ENCODE measurements around the gene UGT1A6. TPM values are rescaled to one million over a fixed set of nuclear protein-coding genes. Genes with fewer than 3 reads are reported as not detected.

UGT1A6 gene
- total RNA-seq, 2 donors from 2014 or later = not detected

DNA sequence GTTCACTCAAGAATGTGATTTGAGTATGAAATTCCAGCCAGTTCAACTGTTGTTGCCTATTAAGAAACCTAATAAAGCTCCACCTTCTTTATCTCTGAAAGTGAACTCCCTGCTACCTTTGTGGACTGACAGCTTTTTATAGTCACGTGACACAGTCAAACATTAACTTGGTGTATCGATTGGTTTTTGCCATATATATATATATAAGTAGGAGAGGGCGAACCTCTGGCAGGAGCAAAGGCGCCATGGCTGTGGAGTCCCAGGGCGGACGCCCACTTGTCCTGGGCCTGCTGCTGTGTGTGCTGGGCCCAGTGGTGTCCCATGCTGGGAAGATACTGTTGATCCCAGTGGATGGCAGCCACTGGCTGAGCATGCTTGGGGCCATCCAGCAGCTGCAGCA lies 67.4 kb downstream of the UGT1A6 start, which contains the start of gene UGT1A1:
UGT1A1 (plus strand) TSS at position 228 of the 400 bp plus-strand sequence; CDS start at position 246, 18 bp downstream.
- Mint-ChIP-seq H3K36me3 (ENCODE audit: low read depth) (no peaks in the 10 kb centered on the region), H3K27ac (no peak within 1 kb of the TSS), H3K27me3 (peaks cover 20% of the 10 kb centered on the region), H3K9me3 (no peaks in the 10 kb centered on the region), H3K4me1 (peaks cover 5% of the 10 kb centered on the region), H3K4me3 (no peak within 1 kb of the TSS)
- ATAC-seq (replicated peaks) = no peak

DNA sequence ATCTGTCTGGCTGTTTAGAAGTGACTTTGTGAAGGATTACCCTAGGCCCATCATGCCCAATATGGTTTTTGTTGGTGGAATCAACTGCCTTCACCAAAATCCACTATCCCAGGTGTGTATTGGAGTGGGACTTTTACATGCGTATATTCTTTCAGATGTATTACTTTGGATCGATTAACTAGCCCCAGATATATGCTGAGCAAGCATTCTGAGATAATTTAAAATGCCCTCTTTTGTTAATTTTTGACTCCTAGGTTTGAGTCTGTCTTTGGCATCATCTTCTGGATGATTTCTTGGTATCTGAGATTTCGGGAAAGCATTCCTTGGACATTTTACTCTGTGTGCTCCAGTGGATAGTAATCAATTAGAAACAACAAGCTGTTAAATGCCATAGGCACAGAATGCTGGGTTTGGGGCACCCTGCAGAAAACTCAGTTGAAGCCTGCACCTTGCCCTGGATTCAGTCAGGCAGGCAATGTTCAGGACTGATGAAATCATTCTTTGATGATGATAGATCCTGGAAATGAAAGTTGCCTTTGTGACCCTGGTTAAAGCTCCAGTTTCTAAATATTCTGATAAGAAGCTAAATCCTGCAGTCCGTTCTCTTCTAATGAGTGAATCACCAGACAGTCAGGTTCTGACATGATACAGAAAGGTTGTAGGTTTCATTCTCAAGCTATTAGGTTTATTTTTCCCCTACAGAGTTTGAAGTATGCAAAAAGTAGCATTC lies 68.5 kb downstream of the UGT1A6 start:
- peaks cover 24% of the 10 kb centered on the region for H3K27me3 Mint-ChIP-seq
- H3K36me3 Mint-ChIP-seq (ENCODE audit: low read depth) = no peaks in the 10 kb centered on the region
- no peak overlapping the region for H3K4me3 Mint-ChIP-seq
- no peak for ATAC-seq (replicated peaks)
- no peak overlapping the region for H3K27ac Mint-ChIP-seq
- peaks cover 5% of the 10 kb centered on the region for H3K4me1 Mint-ChIP-seq
- no peaks in the 10 kb centered on the region for H3K9me3 Mint-ChIP-seq

DNA sequence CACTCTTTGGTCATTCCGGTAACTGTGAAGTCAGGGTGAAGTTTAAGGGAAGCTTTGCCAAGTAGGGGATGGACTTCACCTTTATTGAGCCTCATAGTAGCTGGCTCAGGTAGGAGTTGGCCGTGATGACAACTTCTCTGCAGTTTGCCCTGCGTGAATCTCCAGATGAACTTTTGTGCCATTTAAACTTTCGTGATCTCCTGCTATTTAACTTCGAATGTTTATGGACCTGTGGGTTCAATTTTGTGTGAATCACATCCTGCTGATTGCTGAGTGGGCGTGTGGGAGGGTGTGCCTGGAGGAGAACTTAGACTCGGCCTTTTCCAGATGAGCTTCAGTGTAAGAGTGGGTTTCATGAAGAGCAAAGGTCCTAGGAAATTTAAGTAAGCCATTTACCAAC lies 71.6 kb downstream of the UGT1A6 start:
- Mint-ChIP-seq H3K36me3 (ENCODE audit: low read depth) (no peaks in the 10 kb centered on the region), H3K9me3 (no peaks in the 10 kb centered on the region), H3K27ac (no peak overlapping the region), H3K4me1 (peaks cover 5% of the 10 kb centered on the region), H3K4me3 (no peak overlapping the region), H3K27me3 (peaks cover 33% of the 10 kb centered on the region)
- ATAC-seq (replicated peaks) = no peak

DNA sequence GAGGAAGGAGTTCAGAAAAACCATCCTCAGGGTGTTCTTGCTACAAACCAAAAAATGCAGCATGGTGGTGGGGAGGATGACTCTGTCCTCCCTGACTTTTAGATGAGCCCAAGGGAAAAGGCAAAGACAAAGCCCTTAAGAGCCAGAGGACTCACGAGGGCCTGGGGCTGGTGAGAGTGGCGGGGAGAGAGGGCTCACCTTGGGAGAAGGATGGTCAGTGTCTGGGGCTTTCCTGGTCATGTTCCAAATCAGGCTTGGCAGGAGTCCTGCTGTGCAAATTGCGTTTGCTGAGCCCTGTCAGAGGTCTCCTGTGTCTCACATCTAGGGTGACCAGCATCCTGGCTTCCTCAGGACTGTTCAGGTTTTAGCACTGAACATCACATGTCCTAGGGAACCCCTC lies 72.1 kb downstream of the UGT1A6 start:
- Mint-ChIP-seq H3K9me3 (no peaks in the 10 kb centered on the region), H3K4me3 (no peak overlapping the region), H3K36me3 (ENCODE audit: low read depth) (no peaks in the 10 kb centered on the region)

DNA sequence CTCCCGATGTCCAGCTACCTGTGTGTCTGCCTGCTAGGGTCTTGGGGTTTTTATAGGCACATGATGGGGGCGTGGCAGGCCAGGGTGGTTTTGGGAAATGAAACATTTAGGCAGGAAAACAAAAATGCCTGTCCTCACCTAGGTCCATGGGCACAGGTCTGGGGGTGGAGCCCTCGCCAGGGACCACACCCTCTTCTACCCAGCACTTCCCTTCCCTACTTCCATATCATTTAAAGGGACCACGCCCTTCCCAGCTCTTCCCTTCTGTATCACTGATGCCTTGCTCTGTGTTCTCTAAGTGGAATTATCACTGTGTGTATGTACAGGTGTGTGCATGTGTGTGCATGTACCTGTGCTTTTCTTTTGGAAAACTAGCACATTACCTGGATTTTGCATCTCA lies 73.7 kb downstream of the UGT1A6 start:
- H3K27ac Mint-ChIP-seq = no peak overlapping the region
- H3K27me3 Mint-ChIP-seq = peaks cover 38% of the 10 kb centered on the region
- no peak for ATAC-seq (replicated peaks)
- no peaks in the 10 kb centered on the region for H3K36me3 Mint-ChIP-seq (ENCODE audit: low read depth)
- no peaks in the 10 kb centered on the region for H3K9me3 Mint-ChIP-seq
- H3K4me1 Mint-ChIP-seq = peaks cover 5% of the 10 kb centered on the region
- H3K4me3 Mint-ChIP-seq = no peak overlapping the region

More for the DNA sequence above, 72.1 kb downstream of the UGT1A6 start:
- Mint-ChIP-seq H3K27ac (no peak overlapping the region), H3K27me3 (peaks cover 35% of the 10 kb centered on the region), H3K4me1 (peaks cover 5% of the 10 kb centered on the region)
- ATAC-seq (replicated peaks) = no peak

DNA sequence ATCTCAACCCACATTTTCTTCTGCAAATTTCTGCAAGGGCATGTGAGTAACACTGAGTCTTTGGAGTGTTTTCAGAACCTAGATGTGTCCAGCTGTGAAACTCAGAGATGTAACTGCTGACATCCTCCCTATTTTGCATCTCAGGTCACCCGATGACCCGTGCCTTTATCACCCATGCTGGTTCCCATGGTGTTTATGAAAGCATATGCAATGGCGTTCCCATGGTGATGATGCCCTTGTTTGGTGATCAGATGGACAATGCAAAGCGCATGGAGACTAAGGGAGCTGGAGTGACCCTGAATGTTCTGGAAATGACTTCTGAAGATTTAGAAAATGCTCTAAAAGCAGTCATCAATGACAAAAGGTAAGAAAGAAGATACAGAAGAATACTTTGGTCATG lies 75.4 kb downstream of the UGT1A6 start:
- Mint-ChIP-seq H3K27me3 (peaks cover 40% of the 10 kb centered on the region), H3K27ac (no peak overlapping the region), H3K9me3 (no peaks in the 10 kb centered on the region), H3K4me1 (peaks cover 5% of the 10 kb centered on the region), H3K4me3 (no peak overlapping the region), H3K36me3 (ENCODE audit: low read depth) (no peaks in the 10 kb centered on the region)
- ATAC-seq (replicated peaks) = no peak

DNA sequence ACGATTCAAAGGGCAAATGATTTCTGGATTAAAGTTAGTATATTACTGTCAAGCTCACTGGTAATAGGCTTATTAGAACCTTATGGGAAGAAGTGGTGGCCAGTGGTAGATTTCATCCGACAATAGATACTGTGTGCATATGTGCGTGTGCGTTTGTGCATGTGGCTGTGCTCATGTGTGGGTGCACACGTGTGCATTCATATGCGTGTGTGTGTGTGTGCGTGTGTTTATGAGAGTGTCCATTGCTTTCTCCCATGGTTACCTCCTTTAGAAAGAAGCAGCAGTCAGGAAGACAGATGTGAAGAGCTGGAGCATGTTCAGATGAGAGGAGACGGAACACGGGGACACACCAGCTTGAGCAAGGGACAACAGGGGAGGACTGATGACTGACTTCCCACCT lies 76.6 kb downstream of the UGT1A6 start:
- Mint-ChIP-seq H3K27me3 (peaks cover 30% of the 10 kb centered on the region), H3K9me3 (no peaks in the 10 kb centered on the region), H3K4me3 (no peak overlapping the region), H3K27ac (no peak overlapping the region), H3K36me3 (ENCODE audit: low read depth) (no peaks in the 10 kb centered on the region), H3K4me1 (peaks cover 3% of the 10 kb centered on the region)
- ATAC-seq (replicated peaks) = no peak

DNA sequence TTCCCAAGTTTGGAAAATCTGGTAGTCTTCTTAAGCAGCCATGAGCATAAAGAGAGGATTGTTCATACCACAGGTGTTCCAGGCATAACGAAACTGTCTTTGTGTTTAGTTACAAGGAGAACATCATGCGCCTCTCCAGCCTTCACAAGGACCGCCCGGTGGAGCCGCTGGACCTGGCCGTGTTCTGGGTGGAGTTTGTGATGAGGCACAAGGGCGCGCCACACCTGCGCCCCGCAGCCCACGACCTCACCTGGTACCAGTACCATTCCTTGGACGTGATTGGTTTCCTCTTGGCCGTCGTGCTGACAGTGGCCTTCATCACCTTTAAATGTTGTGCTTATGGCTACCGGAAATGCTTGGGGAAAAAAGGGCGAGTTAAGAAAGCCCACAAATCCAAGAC lies 79.5 kb downstream of the UGT1A6 start:
- H3K4me1 Mint-ChIP-seq = no peaks in the 10 kb centered on the region

DNA sequence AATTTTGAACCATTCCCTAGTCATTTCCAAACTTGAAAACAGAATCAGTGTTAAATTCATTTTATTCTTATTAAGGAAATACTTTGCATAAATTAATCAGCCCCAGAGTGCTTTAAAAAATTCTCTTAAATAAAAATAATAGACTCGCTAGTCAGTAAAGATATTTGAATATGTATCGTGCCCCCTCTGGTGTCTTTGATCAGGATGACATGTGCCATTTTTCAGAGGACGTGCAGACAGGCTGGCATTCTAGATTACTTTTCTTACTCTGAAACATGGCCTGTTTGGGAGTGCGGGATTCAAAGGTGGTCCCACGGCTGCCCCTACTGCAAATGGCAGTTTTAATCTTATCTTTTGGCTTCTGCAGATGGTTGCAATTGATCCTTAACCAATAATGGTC lies 79.9 kb downstream of the UGT1A6 start:
- Mint-ChIP-seq H3K27ac (no peak overlapping the region), H3K4me1 (no peaks in the 10 kb centered on the region), H3K4me3 (no peak overlapping the region), H3K27me3 (peaks cover 12% of the 10 kb centered on the region), H3K36me3 (ENCODE audit: low read depth) (no peaks in the 10 kb centered on the region), H3K9me3 (peaks cover 4% of the 10 kb centered on the region)
- ATAC-seq (replicated peaks) = no peak

More for the DNA sequence above, 79.5 kb downstream of the UGT1A6 start:
- no peaks in the 10 kb centered on the region for H3K36me3 Mint-ChIP-seq (ENCODE audit: low read depth)
- peaks cover 4% of the 10 kb centered on the region for H3K9me3 Mint-ChIP-seq
- H3K27me3 Mint-ChIP-seq = peaks cover 15% of the 10 kb centered on the region
- no peak overlapping the region for H3K4me3 Mint-ChIP-seq
- ATAC-seq (replicated peaks) = no peak
- no peak overlapping the region for H3K27ac Mint-ChIP-seq

DNA sequence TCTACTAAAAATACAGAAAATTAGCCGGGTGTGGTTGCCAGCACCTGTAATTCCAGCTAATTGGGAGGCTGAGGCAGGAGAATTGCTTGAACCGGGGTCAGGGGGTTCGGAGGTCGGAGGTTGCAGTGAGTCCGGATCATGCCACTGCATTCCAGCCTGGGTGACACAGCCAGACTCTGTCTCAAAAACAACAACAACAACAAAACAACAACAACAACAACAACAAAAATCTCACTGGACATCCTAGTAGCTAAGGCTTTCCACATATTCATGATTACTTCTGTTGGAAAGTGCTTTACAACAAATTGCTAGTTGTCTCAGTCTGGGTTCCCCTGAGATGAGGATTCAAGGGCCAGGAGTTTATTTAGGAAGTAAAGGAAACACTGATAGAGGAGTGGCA lies 81.2 kb downstream of the UGT1A6 start:
- Mint-ChIP-seq H3K36me3 (ENCODE audit: low read depth) (no peaks in the 10 kb centered on the region), H3K27me3 (peaks cover 15% of the 10 kb centered on the region), H3K27ac (no peak overlapping the region), H3K4me3 (no peak overlapping the region), H3K4me1 (no peaks in the 10 kb centered on the region), H3K9me3 (peaks cover 4% of the 10 kb centered on the region)
- ATAC-seq (replicated peaks) = no peak

DNA sequence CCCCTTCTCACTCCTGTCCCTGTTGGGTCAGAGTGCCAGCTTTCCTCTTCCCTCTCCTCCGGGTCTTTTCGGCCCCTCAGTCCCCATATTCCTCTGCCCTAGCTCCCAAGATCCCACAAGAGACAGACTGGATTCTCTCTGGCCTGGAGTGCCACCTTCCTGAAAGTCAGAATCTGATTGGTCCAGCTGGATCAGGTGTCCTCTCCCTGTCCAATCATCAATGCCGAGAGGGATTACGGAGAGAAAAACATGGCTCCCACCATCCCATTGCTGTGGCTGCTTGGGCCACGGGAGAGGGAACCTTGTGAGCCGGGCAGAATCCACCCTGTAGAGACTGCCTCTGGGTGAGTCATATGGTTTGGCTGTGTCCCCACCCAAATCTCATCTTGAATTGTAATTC lies 82.7 kb downstream of the UGT1A6 start:
- no peak overlapping the region for H3K4me3 Mint-ChIP-seq
- no peaks in the 10 kb centered on the region for H3K36me3 Mint-ChIP-seq (ENCODE audit: low read depth)
- H3K27ac Mint-ChIP-seq = no peak overlapping the region
- no peak for ATAC-seq (replicated peaks)
- peaks cover 13% of the 10 kb centered on the region for H3K27me3 Mint-ChIP-seq
- H3K9me3 Mint-ChIP-seq = peaks cover 4% of the 10 kb centered on the region
- no peaks in the 10 kb centered on the region for H3K4me1 Mint-ChIP-seq

DNA sequence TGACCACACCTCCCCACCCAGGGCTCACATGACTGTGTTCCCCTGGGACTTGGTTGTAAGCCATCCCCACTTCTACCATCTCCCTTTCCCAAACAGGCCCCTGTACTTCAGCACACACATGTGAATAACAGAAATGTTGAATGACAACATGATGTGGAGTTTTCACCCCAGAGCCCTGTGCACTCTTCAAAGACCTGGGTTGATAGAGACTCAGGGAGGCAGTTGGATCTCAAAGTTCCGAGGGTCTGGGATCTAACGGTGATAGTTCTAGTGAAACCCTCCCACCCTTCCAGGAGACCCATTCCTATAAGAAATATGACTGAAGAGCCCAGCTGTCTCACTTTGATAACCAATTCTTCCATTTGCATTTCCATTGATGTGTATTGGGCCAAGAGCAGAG lies 85.3 kb downstream of the UGT1A6 start, which contains the start of gene MROH2A:
MROH2A (plus strand) TSS at position 301 of the 400 bp plus-strand sequence. CDS start 1,029 bp downstream, outside the sequence.
- no peak within 1 kb of the TSS for H3K4me3 Mint-ChIP-seq
- peaks cover 4% of the 10 kb centered on the region for H3K9me3 Mint-ChIP-seq
- H3K27me3 Mint-ChIP-seq = peaks cover 13% of the 10 kb centered on the region
- H3K27ac Mint-ChIP-seq = no peak within 1 kb of the TSS
- no peaks in the 10 kb centered on the region for H3K36me3 Mint-ChIP-seq (ENCODE audit: low read depth)
- no peaks in the 10 kb centered on the region for H3K4me1 Mint-ChIP-seq
- no peak for ATAC-seq (replicated peaks)

DNA sequence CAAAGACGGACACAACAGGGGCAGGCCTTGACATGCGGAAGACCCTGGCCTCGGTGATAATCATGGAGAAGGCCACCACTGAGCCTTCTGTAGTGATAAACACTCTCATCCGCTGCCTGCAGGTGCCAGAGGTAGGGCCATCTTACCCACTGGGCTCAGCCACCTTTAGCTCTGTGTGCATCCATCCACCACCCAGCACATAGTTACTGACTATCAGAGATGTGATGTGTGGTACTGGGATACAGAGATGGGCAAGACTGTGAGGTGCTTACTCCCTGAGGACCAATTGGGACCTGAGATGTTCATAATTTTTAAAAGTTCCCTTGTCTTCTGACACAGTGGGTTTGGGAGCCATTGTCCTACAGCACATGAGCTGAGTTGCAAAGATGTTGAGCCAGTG lies 87.0 kb downstream of the UGT1A6 start:
- H3K9me3 Mint-ChIP-seq = peaks cover 4% of the 10 kb centered on the region
- H3K36me3 Mint-ChIP-seq (ENCODE audit: low read depth) = no peaks in the 10 kb centered on the region
- no peak for ATAC-seq (replicated peaks)
- H3K4me3 Mint-ChIP-seq = no peak overlapping the region
- peaks cover 19% of the 10 kb centered on the region for H3K27me3 Mint-ChIP-seq
- H3K4me1 Mint-ChIP-seq = no peaks in the 10 kb centered on the region
- H3K27ac Mint-ChIP-seq = no peak overlapping the region

DNA sequence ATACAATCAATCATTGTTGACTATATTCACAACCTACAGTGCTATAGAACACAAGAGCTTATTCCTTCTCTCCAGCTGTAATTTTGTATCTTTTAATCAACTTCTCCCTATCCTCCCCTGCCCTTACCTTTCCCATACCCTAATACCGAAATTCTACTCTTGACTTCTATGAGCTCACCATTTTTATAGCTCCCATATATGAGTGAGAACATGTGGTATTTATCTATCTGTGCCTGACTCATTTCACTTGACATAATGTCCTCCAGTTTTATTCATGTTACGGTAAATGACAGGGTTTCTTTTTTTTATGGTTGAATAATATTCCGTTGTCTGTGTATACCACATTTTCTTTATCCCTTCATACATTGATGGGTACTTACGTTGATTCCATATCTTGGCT lies 88.1 kb downstream of the UGT1A6 start:
- no peaks in the 10 kb centered on the region for H3K4me1 Mint-ChIP-seq
- peaks cover 19% of the 10 kb centered on the region for H3K27me3 Mint-ChIP-seq
- H3K36me3 Mint-ChIP-seq (ENCODE audit: low read depth) = no peaks in the 10 kb centered on the region
- peaks cover 3% of the 10 kb centered on the region for H3K9me3 Mint-ChIP-seq
- no peak overlapping the region for H3K27ac Mint-ChIP-seq
- no peak for ATAC-seq (replicated peaks)
- no peak overlapping the region for H3K4me3 Mint-ChIP-seq

DNA sequence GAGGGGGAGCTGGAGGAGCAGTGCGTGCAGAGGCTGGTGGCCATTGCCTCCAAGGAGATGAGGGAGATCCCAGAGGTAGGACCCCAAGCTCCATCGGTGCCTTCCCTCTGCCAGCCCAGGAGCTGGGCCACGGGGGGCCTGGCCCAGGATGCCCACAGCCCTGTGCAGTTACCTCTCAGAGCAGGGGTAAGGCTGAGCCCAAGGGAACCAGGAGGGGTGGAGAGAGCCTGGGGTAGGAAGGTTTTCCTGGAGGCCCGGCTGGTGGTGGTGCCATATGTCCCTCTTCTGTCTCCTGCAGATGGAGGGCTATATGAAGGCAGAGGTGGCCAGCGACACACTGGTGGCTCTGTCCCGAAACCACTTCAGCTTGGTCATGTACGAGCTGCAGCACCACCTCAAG lies 96.9 kb downstream of the UGT1A6 start:
- Mint-ChIP-seq H3K36me3 (ENCODE audit: low read depth) (no peaks in the 10 kb centered on the region), H3K4me1 (no peaks in the 10 kb centered on the region), H3K9me3 (peaks cover 5% of the 10 kb centered on the region), H3K4me3 (no peak overlapping the region), H3K27me3 (peaks cover 6% of the 10 kb centered on the region), H3K27ac (no peak overlapping the region)
- ATAC-seq (replicated peaks) = no peak
